H54 (cell line): ENCODE data around the gene SQSTM1.
"Not testable (repeated sequence)": the region's sequence is repeated elsewhere in the genome, so short reads cannot be mapped to it uniquely, and the experiment has no call there.

Experiments
- DNase-seq: peaks from one replicate; pipeline ENCODE4 v3.0.0; 2011; ENCODE audit warnings: low spot score, mixed read lengths; ENCODE audit not compliant: insufficient read length
- FAIRE-seq: peaks from 3 replicates; lab custom pipeline; 2011; peaks lifted over from hg19 to GRCh38; lab: Jason Lieb, UNC
- POLR2A ChIP-seq: IDR thresholded peaks from 2 replicates; pipeline ENCODE4 v1.6.1; 2011; ENCODE audit warnings: low read depth, mild to moderate bottlenecking, low read length

The SQSTM1 gene

DNA sequence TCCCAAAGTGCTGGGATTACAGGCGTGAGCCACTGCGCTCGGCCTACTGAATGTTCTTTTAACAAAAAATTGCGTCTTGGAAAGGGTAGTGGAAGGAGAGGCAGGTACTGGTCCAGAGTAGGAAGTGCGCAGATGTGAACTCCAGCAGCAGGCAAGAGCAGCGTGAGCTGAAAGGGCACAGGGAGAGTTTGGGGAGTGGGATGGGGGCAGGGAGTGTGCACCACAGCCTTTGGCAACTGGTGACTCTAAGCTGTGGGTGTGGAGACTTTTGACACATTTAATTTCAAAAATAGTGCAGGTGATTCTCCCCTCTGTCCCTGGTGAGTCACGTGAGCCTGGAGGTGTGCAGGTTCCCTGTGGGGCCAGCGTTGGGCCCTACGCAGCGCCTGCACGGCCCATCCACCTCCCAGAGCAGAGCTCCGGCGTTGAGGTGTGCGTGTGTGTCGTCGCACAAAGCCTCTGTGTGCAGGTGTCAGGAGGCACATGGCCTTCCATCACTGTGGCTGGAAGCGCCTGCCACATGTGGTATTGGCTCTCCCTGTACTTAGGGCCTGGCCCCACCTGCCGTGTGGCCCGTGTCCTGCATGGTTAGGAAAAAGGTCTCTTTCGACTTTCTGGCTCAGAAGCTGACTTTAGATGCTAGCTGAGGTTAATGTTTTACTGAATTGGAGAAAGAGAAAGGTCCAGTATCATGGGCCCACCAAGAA, 11.5 kb downstream of the SQSTM1 start:
- no peak for TF ChIP-seq POLR2A
- no peak for DNase-seq
- no peak for FAIRE-seq

DNA sequence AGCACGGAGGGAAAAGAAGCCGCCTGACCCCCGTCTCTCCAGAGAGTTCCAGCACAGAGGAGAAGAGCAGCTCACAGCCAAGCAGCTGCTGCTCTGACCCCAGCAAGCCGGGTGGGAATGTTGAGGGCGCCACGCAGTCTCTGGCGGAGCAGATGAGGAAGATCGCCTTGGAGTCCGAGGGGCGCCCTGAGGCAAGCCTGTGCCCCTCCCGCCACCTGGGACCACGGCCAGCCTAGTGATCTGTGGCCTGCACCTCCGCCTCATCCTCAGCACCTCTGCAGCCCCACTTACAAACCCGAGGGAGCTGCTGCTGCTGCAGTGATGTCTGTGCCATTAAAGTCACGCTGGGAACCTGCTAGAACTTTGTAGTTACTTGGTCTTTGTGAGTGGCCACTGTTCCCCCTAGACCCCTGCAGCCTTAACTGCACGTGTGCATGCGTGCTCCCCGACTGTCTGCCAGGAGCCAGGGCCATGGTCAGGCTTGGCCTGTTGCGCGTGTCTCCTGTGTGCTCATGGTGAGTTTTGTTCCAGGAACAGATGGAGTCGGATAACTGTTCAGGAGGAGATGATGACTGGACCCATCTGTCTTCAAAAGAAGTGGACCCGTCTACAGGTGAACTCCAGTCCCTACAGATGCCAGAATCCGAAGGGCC, 12.5 kb downstream of the SQSTM1 start:
- TF ChIP-seq POLR2A = no peak
- DNase-seq (no peak), FAIRE-seq (no peak)

DNA sequence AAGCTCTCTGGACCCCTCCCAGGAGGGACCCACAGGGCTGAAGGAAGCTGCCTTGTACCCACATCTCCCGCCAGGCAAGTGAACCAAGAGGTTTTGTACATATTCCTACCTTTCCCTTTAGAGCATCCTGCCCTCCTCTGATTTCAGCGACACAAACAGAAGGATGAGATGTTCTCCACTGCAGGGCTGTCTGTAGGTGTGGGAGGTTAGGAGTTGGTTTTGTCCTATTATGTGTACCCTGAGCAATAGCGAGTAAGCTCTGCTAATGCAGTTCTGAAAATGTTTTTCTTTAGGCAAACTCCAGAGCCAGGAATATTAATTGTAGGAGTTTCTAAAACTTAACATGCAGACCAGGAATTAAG, 13.0 kb downstream of the SQSTM1 start:
- no peak for FAIRE-seq
- no peak for DNase-seq
- TF ChIP-seq POLR2A = no peak

DNA sequence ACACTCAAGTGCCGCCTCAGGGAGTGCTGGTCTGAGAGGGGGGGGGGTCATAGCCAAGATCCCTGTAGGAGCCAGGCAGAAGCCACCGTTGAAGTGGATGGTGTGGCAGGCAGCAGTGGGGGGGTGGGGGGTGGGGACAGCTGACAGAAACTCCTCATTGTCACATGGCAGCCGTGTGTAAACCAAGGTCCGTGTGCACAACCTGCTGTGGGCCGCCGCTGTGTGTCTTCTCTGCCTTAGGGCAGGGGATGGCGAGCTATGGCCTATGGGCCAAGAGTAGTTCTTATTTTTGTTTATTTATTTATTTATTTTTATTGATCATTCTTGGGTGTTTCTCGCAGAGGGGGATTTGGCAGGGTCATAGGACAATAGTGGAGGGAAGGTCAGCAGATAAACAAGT, 13.4 kb downstream of the SQSTM1 start:
- TF ChIP-seq POLR2A = no peak
- no peak for DNase-seq
- FAIRE-seq = no peak

DNA sequence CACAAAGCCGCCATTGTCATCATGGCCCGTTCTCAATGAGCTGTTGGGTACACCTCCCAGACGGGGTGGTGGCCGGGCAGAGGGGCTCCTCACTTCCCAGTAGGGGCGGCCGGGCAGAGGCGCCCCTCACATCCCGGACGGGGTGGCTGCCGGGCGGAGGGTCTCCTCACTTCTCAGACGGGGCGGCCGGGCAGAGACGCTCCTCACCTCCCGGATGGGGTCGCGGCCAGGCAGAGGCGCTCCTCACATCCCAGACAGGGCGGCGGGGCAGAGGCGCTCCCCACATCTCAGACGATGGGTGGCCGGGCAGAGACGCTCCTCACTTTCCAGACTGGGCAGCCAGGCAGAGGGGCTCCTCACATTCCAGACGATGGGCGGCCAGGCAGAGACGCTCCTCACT, 14.2 kb downstream of the SQSTM1 start:
- not testable (repeated sequence) for DNase-seq, FAIRE-seq

DNA sequence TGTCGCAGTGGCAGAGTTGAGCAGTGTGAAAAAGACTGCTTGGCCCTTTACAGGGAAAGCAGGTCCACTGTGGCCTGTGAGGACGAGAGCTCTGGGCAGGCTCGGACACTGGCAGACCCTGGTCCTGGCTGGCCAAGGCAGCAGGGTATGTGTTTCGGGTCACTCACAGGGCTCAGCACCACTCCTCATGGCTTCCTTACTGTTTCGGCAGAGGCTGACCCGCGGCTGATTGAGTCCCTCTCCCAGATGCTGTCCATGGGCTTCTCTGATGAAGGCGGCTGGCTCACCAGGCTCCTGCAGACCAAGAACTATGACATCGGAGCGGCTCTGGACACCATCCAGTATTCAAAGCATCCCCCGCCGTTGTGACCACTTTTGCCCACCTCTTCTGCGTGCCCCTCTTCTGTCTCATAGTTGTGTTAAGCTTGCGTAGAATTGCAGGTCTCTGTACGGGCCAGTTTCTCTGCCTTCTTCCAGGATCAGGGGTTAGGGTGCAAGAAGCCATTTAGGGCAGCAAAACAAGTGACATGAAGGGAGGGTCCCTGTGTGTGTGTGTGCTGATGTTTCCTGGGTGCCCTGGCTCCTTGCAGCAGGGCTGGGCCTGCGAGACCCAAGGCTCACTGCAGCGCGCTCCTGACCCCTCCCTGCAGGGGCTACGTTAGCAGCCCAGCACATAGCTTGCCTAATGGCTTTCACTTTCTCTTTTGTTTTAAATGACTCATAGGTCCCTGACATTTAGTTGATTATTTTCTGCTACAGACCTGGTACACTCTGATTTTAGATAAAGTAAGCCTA, 15.7 kb downstream of the SQSTM1 start:
- DNase-seq (no peak), FAIRE-seq (no peak)
- no peak for TF ChIP-seq POLR2A

DNA sequence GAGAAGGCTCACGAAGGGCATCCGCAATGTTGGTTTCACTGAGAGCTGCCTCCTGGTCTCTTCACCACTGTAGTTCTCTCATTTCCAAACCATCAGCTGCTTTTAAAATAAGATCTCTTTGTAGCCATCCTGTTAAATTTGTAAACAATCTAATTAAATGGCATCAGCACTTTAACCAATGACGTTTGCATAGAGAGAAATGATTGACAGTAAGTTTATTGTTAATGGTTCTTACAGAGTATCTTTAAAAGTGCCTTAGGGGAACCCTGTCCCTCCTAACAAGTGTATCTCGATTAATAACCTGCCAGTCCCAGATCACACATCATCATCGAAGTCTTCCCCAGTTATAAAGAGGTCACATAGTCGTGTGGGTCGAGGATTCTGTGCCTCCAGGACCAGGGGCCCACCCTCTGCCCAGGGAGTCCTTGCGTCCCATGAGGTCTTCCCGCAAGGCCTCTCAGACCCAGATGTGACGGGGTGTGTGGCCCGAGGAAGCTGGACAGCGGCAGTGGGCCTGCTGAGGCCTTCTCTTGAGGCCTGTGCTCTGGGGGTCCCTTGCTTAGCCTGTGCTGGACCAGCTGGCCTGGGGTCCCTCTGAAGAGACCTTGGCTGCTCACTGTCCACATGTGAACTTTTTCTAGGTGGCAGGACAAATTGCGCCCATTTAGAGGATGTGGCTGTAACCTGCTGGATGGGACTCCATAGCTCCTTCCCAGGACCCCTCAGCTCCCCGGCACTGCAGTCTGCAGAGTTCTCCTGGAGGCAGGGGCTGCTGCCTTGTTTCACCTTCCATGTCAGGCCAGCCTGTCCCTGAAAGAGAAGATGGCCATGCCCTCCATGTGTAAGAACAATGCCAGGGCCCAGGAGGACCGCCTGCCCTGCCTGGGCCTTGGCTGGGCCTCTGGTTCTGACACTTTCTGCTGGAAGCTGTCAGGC, 16.6 kb downstream of the SQSTM1 start:
- FAIRE-seq (no peak), DNase-seq (no peak)
- no peak for TF ChIP-seq POLR2A

DNA sequence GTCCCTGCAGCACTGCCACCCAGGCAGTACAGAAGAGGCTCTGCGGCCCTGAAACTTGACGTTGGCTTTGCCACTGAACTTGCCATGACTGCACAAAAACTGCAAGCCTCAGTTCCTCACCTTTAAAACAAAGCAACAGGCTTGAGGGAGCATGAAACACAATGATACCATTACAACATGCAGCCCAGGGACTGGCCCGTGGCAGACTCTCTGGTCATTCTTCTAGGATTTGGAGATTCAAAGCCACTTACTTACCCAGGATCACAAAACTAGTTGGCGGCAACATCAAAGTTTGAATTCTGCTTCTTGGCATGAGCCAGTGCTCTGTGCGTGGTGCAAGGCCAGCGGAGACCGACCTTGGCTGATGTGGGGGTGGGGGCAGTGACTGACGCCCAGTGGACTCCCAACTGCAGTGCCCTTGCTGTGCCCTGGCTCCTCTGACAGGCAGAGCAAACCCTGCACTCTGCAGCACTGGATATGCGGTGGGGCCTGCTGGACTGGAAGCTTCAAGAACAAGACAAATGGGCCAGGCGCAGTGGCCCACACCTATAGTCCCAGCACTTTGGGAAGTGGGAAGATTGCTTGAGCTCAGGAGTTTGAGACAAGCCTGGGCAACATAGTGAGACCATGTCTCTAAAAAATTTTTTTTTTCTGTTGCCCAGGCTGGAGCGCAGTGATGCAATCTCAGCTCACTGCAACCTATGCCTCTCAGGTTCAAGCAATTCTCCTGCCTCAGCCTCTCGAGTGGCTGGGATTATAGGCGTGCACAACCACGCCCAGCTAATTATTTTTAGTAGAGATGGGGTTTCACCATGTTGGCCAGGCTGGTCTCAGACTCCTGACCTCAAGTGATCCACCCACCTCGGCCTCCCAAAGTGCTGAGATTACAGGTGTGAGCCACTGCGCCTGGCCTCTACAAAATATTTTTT, 18.9 kb downstream of the SQSTM1 start:
- DNase-seq = no peak
- TF ChIP-seq POLR2A = no peak

DNA sequence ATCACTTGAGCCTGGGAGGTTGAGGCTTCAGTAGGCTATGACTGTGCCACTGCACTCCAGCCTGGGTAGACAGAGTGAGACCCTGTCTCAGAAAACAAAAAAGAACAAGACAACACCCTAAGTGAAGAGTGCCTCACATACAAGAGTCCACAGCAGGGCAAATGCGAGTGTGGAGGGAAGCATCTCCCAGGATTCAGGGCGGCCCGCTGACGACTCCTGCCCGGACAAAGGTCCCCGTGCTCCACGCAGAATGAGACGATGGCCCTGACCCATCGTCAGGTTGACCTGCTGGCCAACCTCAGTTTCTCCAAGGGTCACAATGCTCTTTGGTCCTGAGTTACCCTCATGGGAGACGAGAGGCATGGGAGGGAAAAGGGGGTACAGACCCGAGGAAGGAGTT, 19.6 kb downstream of the SQSTM1 start:
- TF ChIP-seq POLR2A = no peak
- FAIRE-seq (no peak), DNase-seq (no peak)

More for the DNA sequence above, 18.9 kb downstream of the SQSTM1 start:
- FAIRE-seq = no peak

DNA sequence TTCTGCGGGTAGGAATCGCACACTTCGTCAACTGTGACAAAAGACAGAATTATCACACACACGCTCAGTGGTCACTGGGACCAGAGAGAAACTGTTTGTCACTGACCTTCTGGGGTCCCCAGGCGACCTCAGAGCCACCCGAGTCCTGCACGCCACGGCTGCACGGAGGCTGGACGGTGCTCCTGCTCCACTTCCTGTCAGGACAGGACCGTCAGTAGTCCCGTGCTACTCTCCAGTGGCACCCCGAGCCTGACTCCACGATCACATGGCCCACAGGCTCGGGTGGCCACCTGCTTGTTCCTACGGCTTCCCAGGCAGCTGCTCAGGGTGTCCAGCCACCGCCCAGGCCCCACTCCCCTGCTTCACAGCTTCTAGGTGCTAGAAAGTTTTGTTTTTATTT, 20.1 kb downstream of the SQSTM1 start:
- FAIRE-seq (no peak), DNase-seq (no peak)
- no peak for TF ChIP-seq POLR2A

DNA sequence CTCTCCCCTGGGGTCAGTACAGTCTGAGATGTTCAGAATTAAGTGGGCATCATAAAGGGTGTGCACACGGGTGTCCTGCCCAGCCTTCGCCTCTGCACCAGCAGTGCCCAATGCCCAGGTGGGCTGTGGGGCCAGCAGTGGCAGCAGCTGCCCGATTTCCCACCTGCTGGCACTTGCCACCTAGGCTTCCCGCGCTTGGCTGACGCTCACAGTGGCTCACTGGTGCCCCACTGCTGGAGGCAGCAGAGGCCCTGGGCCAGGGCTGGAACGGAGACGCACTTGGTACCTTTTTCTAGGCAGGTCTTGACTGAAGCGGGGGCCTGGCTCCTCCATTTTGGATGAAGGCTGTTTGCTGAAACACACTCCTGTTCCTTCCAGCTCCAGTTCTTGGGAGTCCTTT, 20.9 kb downstream of the SQSTM1 start:
- FAIRE-seq = no peak

DNA sequence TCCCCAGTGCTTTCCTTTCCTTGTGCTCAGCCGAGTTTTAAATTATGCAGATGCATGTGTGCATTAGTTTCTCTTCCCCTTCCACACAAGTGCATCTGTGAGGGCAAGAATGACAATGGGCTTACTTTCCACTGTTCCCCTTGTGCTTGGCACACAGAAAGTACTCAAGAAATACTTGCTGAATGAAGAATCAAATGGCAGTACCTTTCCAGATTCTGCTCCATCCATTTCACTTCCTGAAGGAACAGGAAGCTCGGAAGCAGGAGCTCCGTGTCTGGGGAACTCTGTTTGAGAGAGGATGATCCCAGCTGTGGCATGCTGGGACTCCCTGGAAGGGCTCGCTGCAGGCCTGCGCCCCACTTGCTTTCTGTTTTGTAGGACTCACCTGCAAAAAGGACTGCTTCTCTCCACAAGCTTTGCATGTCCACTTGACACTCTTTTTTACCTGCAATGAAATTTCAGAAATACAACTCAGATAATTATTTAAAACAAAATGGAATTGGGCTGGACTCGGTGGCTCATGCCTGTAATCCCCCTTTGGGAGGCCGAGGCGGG, 32.4 kb downstream of the SQSTM1 start:
- no peak for TF ChIP-seq POLR2A
- DNase-seq (no peak), FAIRE-seq (no peak)

More for the DNA sequence above, 20.9 kb downstream of the SQSTM1 start:
- TF ChIP-seq POLR2A = no peak
- no peak for DNase-seq
